GM12892 (cell line): ENCODE measurements around the gene GAS2L2.

Source experiments
- DNase-seq: peaks from one replicate; pipeline ENCODE4 v3.0.0; 2011; ENCODE audit not compliant: insufficient read length
- FAIRE-seq: peaks from 2 replicates; lab custom pipeline; 2011; peaks lifted over from hg19 to GRCh38; lab: Jason Lieb, UNC
- POLR2A ChIP-seq: IDR thresholded peaks from 2 replicates; pipeline ENCODE4 v1.6.1; 2011; ENCODE audit warnings: low read depth, low read length, control low read depth
- POLR2AphosphoS5 ChIP-seq: IDR thresholded peaks from 2 replicates; pipeline ENCODE4 v1.6.1; 2011; ENCODE audit warnings: low read depth, low read length, control low read depth
- TAF1 ChIP-seq: IDR thresholded peaks from 2 replicates; pipeline ENCODE4 v1.6.1; 2011; ENCODE audit warnings: low read depth, mild to moderate bottlenecking, control low read depth, low read length, borderline replicate concordance

The GAS2L2 gene

GRCh38 chr17:35694906-35695305, 58.1 kb downstream of the GAS2L2 start:
- TF ChIP-seq POLR2AphosphoS5 = no peak
- TF ChIP-seq TAF1 = no peak
- no peak for TF ChIP-seq POLR2A

More at GRCh38 chr17:35694906-35695305, 58.1 kb downstream of the GAS2L2 start:
- DNase-seq = no peak
- no peak for FAIRE-seq
